GM10248 (cell line): ENCODE data around the gene GPR32.

Experiments
- CTCF ChIA-PET: fragments of 300-600 bp; sonication (Branson Sonifier 250); formaldehyde crosslinking; extraction: SDS; loops from one replicate; lab custom pipeline; 2021; ENCODE audit warnings: antibody characterized with exemption; lab: Yijun Ruan, JAX
- POLR2A ChIA-PET: fragments of 350-650 bp; sonication (Branson Sonifier 250); formaldehyde crosslinking; extraction: SDS; loops from one replicate; lab custom pipeline; 2020; ENCODE audit warnings: antibody characterized with exemption; lab: Yijun Ruan, JAX
- DNase-seq: peaks from one replicate; pipeline ENCODE4 v3.0.0; 2012; ENCODE audit errors: extremely low spot score
- CTCF ChIP-seq: IDR thresholded peaks from 2 replicates; pipeline ENCODE4 v1.5.1; 2012; ENCODE audit warnings: mild to moderate bottlenecking, low read depth; ENCODE audit errors: extremely low read depth, missing control alignments, control extremely low read depth

The GPR32 gene

GRCh38 chr19:50794074-50794875, 24.0 kb downstream of the GPR32 start:
- POLR2A ChIA-PET: interaction anchor here (1.0 to 2.1 kb wide), 2 partner anchors 10 kb away, joined by 3 to 10 read pairs; no protein-coding TSS in a partner anchor
- peak; percentile 72 for DNase-seq
- peak; percentile 50 for TF ChIP-seq CTCF
- CTCF ChIA-PET: interaction anchor here (1.0 to 8.2 kb wide), 10 partner anchors 11 to 132 kb away, joined by 3 to 64 read pairs (median 4); no protein-coding TSS in a partner anchor

- CTCF ChIA-PET: interaction anchor here (1.0 to 8.2 kb wide), 9 partner anchors 11 to 131 kb away, joined by 3 to 64 read pairs (median 3); no protein-coding TSS in a partner anchor
- no peak for DNase-seq
- POLR2A ChIA-PET: interaction anchor here (0.6 to 1.0 kb wide), 3 partner anchors 10 to 914 kb away, joined by 3 to 4 read pairs (median 4); no protein-coding TSS in a partner anchor
Measured at GRCh38 chr19:50794876-50795663, 24.8 kb downstream of the GPR32 start.

GRCh38 chr19:50795664-50796073, 25.4 kb downstream of the GPR32 start:
- no peak for DNase-seq
- no peak for TF ChIP-seq CTCF
- ChIA-PET POLR2A (interaction anchor here (0.6 to 1.0 kb wide), 2 partner anchors 126 to 913 kb away, joined by 4 read pairs; no protein-coding TSS in a partner anchor), CTCF (interaction anchor here (1.2 to 8.2 kb wide), 5 partner anchors 12 to 126 kb away, joined by 3 to 64 read pairs (median 3); no protein-coding TSS in a partner anchor)

More at GRCh38 chr19:50794876-50795663, 24.8 kb downstream of the GPR32 start:
- TF ChIP-seq CTCF: peak; percentile 33

DNA sequence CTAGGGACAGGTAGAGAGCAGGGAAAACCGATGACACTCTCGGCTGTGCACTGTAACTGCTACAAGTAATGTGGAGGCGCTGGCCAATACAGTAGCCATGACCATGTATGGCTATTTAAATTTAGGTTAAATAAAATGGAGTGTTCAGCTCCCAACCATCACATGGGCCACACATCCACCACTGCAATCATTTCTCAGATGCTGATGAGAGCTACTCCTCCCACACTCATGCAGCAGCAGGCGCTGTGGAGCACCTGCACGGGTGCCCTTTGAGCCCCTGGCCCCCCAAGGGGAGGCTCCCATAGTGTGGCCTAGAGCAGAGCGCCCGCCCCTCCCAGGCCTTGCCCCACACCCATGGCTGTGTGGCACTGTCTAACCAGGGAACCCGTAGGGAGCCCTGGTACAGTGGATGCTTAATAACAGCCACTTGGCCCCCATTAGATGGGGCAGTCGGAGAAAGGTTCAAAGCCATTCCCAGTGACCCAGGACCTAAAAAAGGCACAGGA, 25.9 kb downstream of the GPR32 start:
- TF ChIP-seq CTCF: no peak
- ChIA-PET POLR2A (no interaction called here), CTCF (interaction anchor here (1.5 to 8.2 kb wide), 3 partner anchors 12 to 125 kb away, joined by 3 to 64 read pairs (median 31); no protein-coding TSS in a partner anchor)
- DNase-seq: no peak

DNA sequence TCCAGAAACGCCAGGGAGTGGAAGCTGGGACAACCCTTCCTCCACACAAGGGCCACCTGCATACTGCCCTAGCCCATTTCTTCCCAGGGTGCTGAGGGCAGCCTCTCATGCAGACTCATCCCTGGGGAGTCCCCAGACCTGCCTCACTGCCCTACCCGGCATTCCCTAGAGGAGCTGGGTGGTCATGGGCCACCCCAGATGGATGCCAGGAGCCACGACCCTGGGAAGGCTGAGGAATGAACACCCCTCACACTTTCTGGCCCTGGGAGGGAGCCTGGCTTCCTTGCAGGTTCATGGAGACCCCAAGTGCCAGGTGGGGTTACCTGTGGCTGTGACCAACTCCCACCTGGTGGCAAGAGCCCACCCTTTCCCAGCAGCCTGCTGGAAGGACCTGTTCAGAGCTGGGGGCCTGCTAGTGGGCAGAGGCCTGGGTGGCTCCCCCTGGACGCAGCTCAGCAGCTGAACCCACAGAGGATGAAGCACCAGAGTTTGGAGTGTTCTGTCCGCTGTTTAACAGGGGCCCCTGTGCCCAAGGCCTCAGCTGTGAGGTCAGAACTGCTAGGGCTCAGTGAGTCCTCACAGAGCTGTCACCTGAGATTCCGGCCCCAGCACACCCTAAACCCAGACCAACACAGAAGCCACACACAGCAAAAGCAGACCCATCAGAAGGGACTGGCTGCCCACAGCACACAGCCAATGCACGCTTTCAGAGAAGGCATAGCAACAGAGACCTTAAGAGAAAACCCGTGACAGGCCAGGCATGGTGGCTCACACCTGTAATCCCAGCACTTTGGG, 26.6 kb downstream of the GPR32 start:
- ChIA-PET POLR2A (interaction anchor here (1.8 kb wide), 1 partner anchor 21 kb away, joined by 6 read pairs; no protein-coding TSS in a partner anchor), CTCF (interaction anchor here (6.7 to 8.2 kb wide), 2 partner anchors 13 to 125 kb away, joined by 31 to 64 read pairs; no protein-coding TSS in a partner anchor)
- no peak for TF ChIP-seq CTCF
- DNase-seq: no peak
